Neuronal stem cell (in vitro differentiated cells): ENCODE data around the gene GAPVD1.
"Not testable (repeated sequence)": the region's sequence is repeated elsewhere in the genome, so short reads cannot be mapped to it uniquely, and the experiment has no call there.

Experiments used
- DNase-seq: peaks from one replicate; pipeline ENCODE4 v3.0.0-alpha.2; 2013; ENCODE audit warnings: low spot score
- H2AFZ ChIP-seq: one replicate; pipeline ENCODE4 v1.6.1; 2013; ENCODE audit warnings: mild to moderate bottlenecking, low read length, inconsistent platforms
- H2AK5ac ChIP-seq: 2 replicates; pipeline ENCODE4 v1.6.1; 2013; ENCODE audit warnings: low read depth, mild to moderate bottlenecking, inconsistent platforms, low read length, moderate library complexity, mixed read lengths
- H2BK120ac ChIP-seq: 2 replicates; pipeline ENCODE4 v1.6.1; 2013; ENCODE audit warnings: low read depth, mild to moderate bottlenecking, inconsistent platforms, low read length, moderate library complexity, mixed read lengths
- H2BK12ac ChIP-seq: one replicate; pipeline ENCODE4 v1.6.1; 2013; ENCODE audit warnings: low read length, inconsistent platforms
- H2BK15ac ChIP-seq: 2 replicates; pipeline ENCODE4 v1.6.1; 2013; ENCODE audit warnings: mild to moderate bottlenecking, low read length, inconsistent platforms, mixed read lengths
- H2BK5ac ChIP-seq: one replicate; pipeline ENCODE4 v1.6.1; 2013; ENCODE audit warnings: inconsistent platforms, mild to moderate bottlenecking, low read length, moderate library complexity
- H3K14ac ChIP-seq: one replicate; pipeline ENCODE4 v1.6.1; 2013; ENCODE audit warnings: low read length, inconsistent platforms
- H3K18ac ChIP-seq: 2 replicates; pipeline ENCODE4 v1.6.1; 2013; ENCODE audit warnings: low read length, inconsistent platforms
- H3K23ac ChIP-seq: 2 replicates; pipeline ENCODE4 v1.6.1; 2013; ENCODE audit warnings: low read depth, mild to moderate bottlenecking, mixed read lengths, low read length, inconsistent platforms; ENCODE audit not compliant: poor library complexity
- H3K27ac ChIP-seq: replicated peaks from 3 replicates; pipeline ENCODE4 v1.5.1; 2013; ENCODE audit warnings: low read length, inconsistent platforms
- H3K27me3 ChIP-seq, 3 experiments: 2 replicates each; pipeline ENCODE4 v1.6.1; 2013; ENCODE audit warnings: low read length in 3 of 3, mild to moderate bottlenecking in 2 of 3, inconsistent platforms in 1 of 3, low read depth in 1 of 3, mixed read lengths in 1 of 3, moderate library complexity in 1 of 3; ENCODE audit not compliant: control insufficient read depth in 3 of 3, insufficient read depth in 3 of 3
- H3K36me3 ChIP-seq, 2 donors: replicated peaks in 1 of 2; 2 replicates each; pipeline ENCODE4 v1.6.1; 2013; ENCODE audit warnings: low read length in 2 of 2; ENCODE audit not compliant: control insufficient read depth in 2 of 2, insufficient read depth in 2 of 2
- H3K4ac ChIP-seq: 2 replicates; pipeline ENCODE4 v1.6.1; 2013; ENCODE audit warnings: inconsistent platforms, mild to moderate bottlenecking, low read length, moderate library complexity
- H3K4me1 ChIP-seq, 2 donors: 1 replicate in 1 of 2; 2 replicates in 1 of 2; pipeline ENCODE4 v1.6.1; 2013; ENCODE audit warnings: low read length in 2 of 2, low read depth in 1 of 2; ENCODE audit not compliant: control insufficient read depth in 2 of 2, insufficient read depth in 1 of 2
- H3K4me2 ChIP-seq: one replicate; pipeline ENCODE4 v1.6.1; 2013; ENCODE audit warnings: mild to moderate bottlenecking, low read length, inconsistent platforms; ENCODE audit not compliant: insufficient read depth, poor library complexity, severe bottlenecking
- H3K4me3 ChIP-seq, 2 donors: 2 replicates each; pipeline ENCODE4 v1.5.1; 2013; ENCODE audit warnings: low read length in 2 of 2, mild to moderate bottlenecking in 2 of 2, inconsistent platforms in 1 of 2, moderate library complexity in 1 of 2
- H3K79me1 ChIP-seq: one replicate; pipeline ENCODE4 v1.6.1; 2013; ENCODE audit warnings: low read depth, mild to moderate bottlenecking, inconsistent platforms, low read length, moderate library complexity
- H3K9ac ChIP-seq: one replicate; pipeline ENCODE4 v1.6.1; 2013; ENCODE audit warnings: mild to moderate bottlenecking, low read depth, low read length, inconsistent platforms; ENCODE audit not compliant: poor library complexity
- H3K9me3 ChIP-seq, 2 donors: replicated peaks in 1 of 2; 2 replicates each; pipeline versions ENCODE3 to v1.6.1; 2013; ENCODE audit warnings: low read length in 2 of 2, mild to moderate bottlenecking in 2 of 2, inconsistent platforms in 1 of 2, low read depth in 1 of 2, mixed read lengths in 1 of 2, moderate library complexity in 1 of 2; ENCODE audit not compliant: control insufficient read depth in 2 of 2, insufficient read depth in 1 of 2
- H4K8ac ChIP-seq: one replicate; pipeline ENCODE4 v1.6.1; 2013; ENCODE audit warnings: low read depth, mild to moderate bottlenecking, inconsistent platforms, low read length, moderate library complexity
- H4K91ac ChIP-seq: one replicate; pipeline ENCODE4 v1.6.1; 2013; ENCODE audit warnings: low read length, low read depth, mild to moderate bottlenecking, inconsistent platforms; ENCODE audit not compliant: poor library complexity
- WGBS, 2 donors: extraction: QIAGEN DNeasy Blood & Tissue Kit; methylation state at CpG; one replicate each; pipeline ENCODE4 v1.1.7; 2013; ENCODE audit warnings: missing lambda C conversion rate in 2 of 2, mixed read lengths in 1 of 2; ENCODE audit not compliant: insufficient read length in 2 of 2, insufficient replicate concordance in 1 of 2; ENCODE audit errors: extremely low coverage in 2 of 2; 5-methylcytosine and 5-hydroxymethylcytosine counted together

Gene GAPVD1

DNA sequence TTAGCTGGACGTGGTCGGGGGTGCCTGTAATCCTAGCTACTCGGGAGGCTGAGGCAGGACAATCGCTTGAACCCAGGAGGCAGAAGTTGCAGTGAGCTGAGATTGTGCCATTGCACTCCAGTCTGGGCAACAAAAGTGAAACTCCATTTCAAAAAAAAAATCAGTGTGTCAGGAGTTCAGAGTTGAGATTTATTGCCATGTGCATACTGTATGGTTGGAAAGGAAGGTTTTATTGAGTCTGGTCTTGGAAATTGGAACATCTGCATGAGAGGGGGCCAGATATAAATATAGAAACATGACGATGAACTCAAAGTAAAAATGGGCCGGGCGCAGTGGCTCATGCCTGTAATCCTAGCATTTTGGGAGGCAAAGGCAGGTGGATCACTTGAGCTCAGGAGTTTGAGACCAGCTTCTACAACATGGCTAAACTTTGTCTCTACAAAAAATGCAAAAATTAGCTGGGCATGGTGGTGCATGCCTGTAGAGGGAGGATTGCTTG is 25.4 kb downstream of the GAPVD1 start:
- H3K4me1 ChIP-seq, H2BK12ac ChIP-seq, H2AFZ ChIP-seq, H2BK120ac ChIP-seq, H3K18ac ChIP-seq, H3K4ac ChIP-seq, H3K79me1 ChIP-seq, H3K27me3 ChIP-seq, H3K36me3 ChIP-seq, H3K23ac ChIP-seq, H4K91ac ChIP-seq, H3K9me3 ChIP-seq, H2AK5ac ChIP-seq, H3K27ac ChIP-seq, H3K4me3 ChIP-seq, H3K4me2 ChIP-seq, H4K8ac ChIP-seq, H3K9ac ChIP-seq, DNase-seq, H3K14ac ChIP-seq, H2BK5ac ChIP-seq, H2BK15ac ChIP-seq: not testable (repeated sequence)
- WGBS, 2 donors = no CpG with 5 or more reads among the region's 7 CpGs

GRCh38 chr9:125293134-125293533 is 31.5 kb downstream of the GAPVD1 start:
- no peaks in the 10 kb centered on the region for H3K27me3 ChIP-seq
- H2AK5ac ChIP-seq = no peak overlapping the region
- H3K23ac ChIP-seq = no peak overlapping the region
- H3K4ac ChIP-seq = no peak overlapping the region
- no peak overlapping the region for H4K91ac ChIP-seq
- H2AFZ ChIP-seq = no peak overlapping the region
- no peak overlapping the region for H3K9ac ChIP-seq
- H3K18ac ChIP-seq = no peak overlapping the region
- DNase-seq = no peak
- no peaks in the 10 kb centered on the region for H3K79me1 ChIP-seq
- H3K14ac ChIP-seq = no peak overlapping the region
- no peak overlapping the region for H2BK15ac ChIP-seq
- H3K27ac ChIP-seq = no peak overlapping the region
- no peak overlapping the region for H3K4me3 ChIP-seq
- no peak overlapping the region for H2BK12ac ChIP-seq
- H2BK120ac ChIP-seq = no peak overlapping the region
- H2BK5ac ChIP-seq = no peak overlapping the region
- no peak overlapping the region for H3K4me2 ChIP-seq
- no peaks in the 10 kb centered on the region for H3K36me3 ChIP-seq
- no peaks in the 10 kb centered on the region for H3K4me1 ChIP-seq
- H4K8ac ChIP-seq = no peak overlapping the region
- H3K9me3 ChIP-seq = no peaks in the 10 kb centered on the region

DNA sequence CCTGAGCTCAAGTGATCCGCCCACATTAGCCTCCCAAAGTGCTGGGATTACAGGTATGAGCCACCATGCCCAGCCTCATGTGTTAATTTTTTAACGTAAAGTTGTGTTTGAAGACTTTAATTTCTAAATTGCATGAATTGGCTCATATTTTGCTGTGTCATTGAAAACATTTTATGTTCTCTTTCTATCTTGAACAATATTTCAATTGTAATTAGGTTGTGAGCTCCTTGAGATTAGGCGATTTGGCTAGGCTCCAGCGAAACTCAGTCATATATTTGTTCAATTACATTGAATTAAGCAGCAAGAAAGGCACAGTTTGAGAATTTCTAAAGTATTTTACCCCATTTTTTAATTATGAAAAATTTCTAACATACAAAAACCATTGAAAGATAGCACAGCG is 34.0 kb downstream of the GAPVD1 start:
- no peak overlapping the region for H3K4ac ChIP-seq
- H3K4me3 ChIP-seq = no peak overlapping the region
- H3K36me3 ChIP-seq = peaks cover 1 to 12% of the 10 kb centered on the region in 2 donors
- no peaks in the 10 kb centered on the region for H3K27me3 ChIP-seq
- no peak overlapping the region for H2BK5ac ChIP-seq
- no peak overlapping the region for H4K91ac ChIP-seq
- H3K4me1 ChIP-seq = no peaks in the 10 kb centered on the region
- H3K79me1 ChIP-seq = no peaks in the 10 kb centered on the region
- no peak overlapping the region for H2BK15ac ChIP-seq
- H2BK120ac ChIP-seq = no peak overlapping the region
- no peak overlapping the region for H3K4me2 ChIP-seq
- no peak overlapping the region for H3K27ac ChIP-seq
- no peaks in the 10 kb centered on the region for H3K9me3 ChIP-seq
- no peak overlapping the region for H3K23ac ChIP-seq
- DNase-seq = no peak
- WGBS, 2 donors = no CpG with 5 or more reads among the region's 5 CpGs
- H2AK5ac ChIP-seq = no peak overlapping the region
- no peak overlapping the region for H4K8ac ChIP-seq
- no peak overlapping the region for H2BK12ac ChIP-seq
- no peak overlapping the region for H3K9ac ChIP-seq
- H3K14ac ChIP-seq = no peak overlapping the region
- no peak overlapping the region for H3K18ac ChIP-seq
- H2AFZ ChIP-seq = no peak overlapping the region

GRCh38 chr9:125296843-125297372 is 35.3 kb downstream of the GAPVD1 start:
- DNase-seq = no peak
- Histone ChIP-seq H2AK5ac (no peak overlapping the region), H3K18ac (no peak overlapping the region), H2BK5ac (no peak overlapping the region), H3K4me3 (no peak overlapping the region), H2BK12ac (no peak overlapping the region), H3K27ac (no peak overlapping the region), H3K4me2 (no peak overlapping the region), H2BK120ac (no peak overlapping the region), H3K23ac (no peak overlapping the region), H4K8ac (no peak overlapping the region), H3K4me1 (no peaks in the 10 kb centered on the region), H3K27me3 (no peaks in the 10 kb centered on the region), H3K9ac (no peak overlapping the region), H2BK15ac (no peak overlapping the region), H3K79me1 (no peaks in the 10 kb centered on the region), H3K9me3 (no peaks in the 10 kb centered on the region), H2AFZ (no peak overlapping the region), H3K36me3 (peaks cover 1 to 24% of the 10 kb centered on the region in 2 donors), H3K14ac (no peak overlapping the region), H4K91ac (no peak overlapping the region), H3K4ac (no peak overlapping the region)
- no CpG with 5 or more reads among the region's 3 CpGs for whole genome bisulfite sequencing, 2 donors
